ENCODE measurements around the gene RAB37.

DNA sequence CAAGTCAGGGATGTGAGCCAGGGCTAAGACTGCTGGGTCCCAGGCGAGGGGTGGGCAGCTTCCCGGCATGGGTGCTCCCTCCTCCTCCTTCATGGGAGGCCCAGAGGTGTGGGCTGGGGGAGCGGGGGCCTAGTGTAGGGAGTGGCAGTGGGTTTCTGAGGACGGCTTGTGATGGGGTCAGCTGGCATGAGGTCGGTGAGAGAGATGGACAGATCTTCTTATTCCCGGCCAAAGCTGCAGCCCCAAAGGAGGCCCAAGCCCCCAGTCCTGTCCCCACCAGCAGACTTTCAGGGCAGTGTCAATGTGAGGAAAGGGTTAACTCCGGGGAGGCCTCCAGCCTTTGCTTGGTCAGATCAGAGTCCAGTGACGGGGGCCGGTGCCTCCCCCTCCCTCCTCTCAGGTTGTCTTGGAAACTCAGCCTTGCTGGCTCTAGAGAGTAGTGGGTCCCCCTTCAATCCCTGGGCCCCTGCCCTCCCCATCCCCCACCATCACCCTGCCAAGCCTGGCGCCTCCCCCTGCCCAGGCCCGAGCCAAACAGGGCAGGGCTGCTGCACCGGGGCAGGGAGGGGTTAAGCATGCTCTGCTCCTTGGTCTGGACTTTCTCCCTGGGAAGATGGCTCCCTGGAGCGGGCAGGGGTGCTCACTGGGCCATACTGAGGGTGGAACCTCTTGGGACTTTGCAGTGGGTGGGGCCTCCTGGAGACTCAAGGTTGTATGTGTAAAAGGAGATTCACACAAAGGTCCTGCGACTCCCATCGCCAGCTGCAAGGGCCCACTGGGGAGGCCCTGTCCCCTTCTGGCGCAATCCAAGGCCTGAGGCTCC is 26.7 kb downstream of the RAB37 start:
- TF ChIP-seq, protein P1, sequence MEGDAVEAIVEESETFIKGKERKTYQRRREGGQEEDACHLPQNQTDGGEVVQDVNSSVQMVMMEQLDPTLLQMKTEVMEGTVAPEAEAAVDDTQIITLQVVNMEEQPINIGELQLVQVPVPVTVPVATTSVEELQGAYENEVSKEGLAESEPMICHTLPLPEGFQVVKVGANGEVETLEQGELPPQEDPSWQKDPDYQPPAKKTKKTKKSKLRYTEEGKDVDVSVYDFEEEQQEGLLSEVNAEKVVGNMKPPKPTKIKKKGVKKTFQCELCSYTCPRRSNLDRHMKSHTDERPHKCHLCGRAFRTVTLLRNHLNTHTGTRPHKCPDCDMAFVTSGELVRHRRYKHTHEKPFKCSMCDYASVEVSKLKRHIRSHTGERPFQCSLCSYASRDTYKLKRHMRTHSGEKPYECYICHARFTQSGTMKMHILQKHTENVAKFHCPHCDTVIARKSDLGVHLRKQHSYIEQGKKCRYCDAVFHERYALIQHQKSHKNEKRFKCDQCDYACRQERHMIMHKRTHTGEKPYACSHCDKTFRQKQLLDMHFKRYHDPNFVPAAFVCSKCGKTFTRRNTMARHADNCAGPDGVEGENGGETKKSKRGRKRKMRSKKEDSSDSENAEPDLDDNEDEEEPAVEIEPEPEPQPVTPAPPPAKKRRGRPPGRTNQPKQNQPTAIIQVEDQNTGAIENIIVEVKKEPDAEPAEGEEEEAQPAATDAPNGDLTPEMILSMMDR (conservative IDR thresholded peaks at IDR 0.05) = no peak
- TF ChIP-seq ZFX (IDR thresholded peaks at IDR 0.05) = no peak

Data from C4-2B (cell line).